ENCODE data around the gene BIRC5. TPM values are rescaled to one million over a fixed set of nuclear protein-coding genes. Genes with fewer than 3 reads are reported as not detected.
A peak's percentile ranks its signal among the peaks of the same experiment; 100 is the strongest.

The BIRC5 gene
- total RNA-seq, 6 donors from 2014 or later = 1.4 to 6.4 (median 3.5) TPM; not detected in 1

DNA sequence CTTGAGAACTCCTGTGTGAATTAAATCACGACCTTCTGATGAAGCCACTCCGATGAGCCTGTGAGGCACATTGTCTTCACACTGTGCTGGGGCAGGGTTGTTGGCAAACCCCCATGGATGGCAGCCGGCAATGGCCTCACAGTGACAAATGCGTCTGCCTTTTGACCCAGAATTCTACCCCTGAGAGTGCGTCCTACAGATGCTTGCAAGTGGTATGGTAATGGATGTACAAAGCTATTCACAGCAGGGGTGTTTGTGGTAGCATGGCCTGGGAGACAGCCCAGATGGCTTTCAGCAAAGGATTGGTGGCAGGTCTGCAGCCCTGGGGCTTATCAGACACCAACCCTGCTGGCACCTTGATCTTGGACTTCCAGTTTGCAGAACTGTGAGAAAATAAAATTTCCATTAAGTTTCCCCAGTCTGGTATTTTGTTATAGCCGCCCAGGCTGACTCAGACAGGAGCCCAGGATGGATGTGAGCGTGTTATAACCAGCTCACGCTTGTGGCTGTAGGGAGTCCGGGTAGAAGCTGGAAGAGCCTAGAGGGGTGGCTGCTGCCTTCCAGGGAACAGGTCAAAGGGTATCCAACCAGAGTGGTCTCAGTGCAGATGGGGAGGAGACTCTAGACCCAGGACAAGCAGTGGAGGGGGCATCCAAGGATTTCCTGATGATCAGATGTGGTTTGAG is 16.8 kb upstream of the BIRC5 start:
- no peak for ATAC-seq (ENCODE audit: low FRiP score in 2 of 2)
- TF ChIP-seq CTCF (IDR thresholded peaks at IDR 0.05) (no peak), POLR2AphosphoS5 (IDR thresholded peaks at IDR 0.05) (no peak), POLR2A (IDR thresholded peaks at IDR 0.05) (no peak), EP300 (IDR thresholded peaks at IDR 0.05) (no peak)
- peaks cover 3 to 9% (median 4%) of the 10 kb centered on the region in 4 donors for H3K4me1 ChIP-seq
- no peak for DNase-seq
- peaks cover 0 to 53% (median 22%) of the 10 kb centered on the region in 4 donors for H3K36me3 ChIP-seq
- no peak overlapping the region for H3K4me3 ChIP-seq
- WGBS, 2 donors = 83 to 93% methylated on average over 7 to 9 of the region's 9 CpGs
- H3K27me3 ChIP-seq = no peaks in the 10 kb centered on the region
- peak overlapping the region; percentile 81 to 90 (median 87) for H3K27ac ChIP-seq
- H3K9me3 ChIP-seq = no peaks in the 10 kb centered on the region

GRCh38 chr17:78200451-78200850 is 13.6 kb upstream of the BIRC5 start:
- peak overlapping the region in 3 of 4 donors; percentile 86 to 90 (median 88) for H3K27ac ChIP-seq
- 89 to 91% methylated on average over 6 of the region's 6 CpGs for WGBS, 2 donors
- H3K36me3 ChIP-seq = peaks cover 0 to 47% (median 16%) of the 10 kb centered on the region in 4 donors
- no peaks in the 10 kb centered on the region for H3K9me3 ChIP-seq
- H3K4me3 ChIP-seq = no peak overlapping the region
- no peaks in the 10 kb centered on the region for H3K27me3 ChIP-seq
- no peak for ATAC-seq (ENCODE audit: low FRiP score in 2 of 2)
- H3K4me1 ChIP-seq = peaks cover 3 to 12% (median 6%) of the 10 kb centered on the region in 4 donors
- TF ChIP-seq CTCF (IDR thresholded peaks at IDR 0.05) (no peak), POLR2AphosphoS5 (IDR thresholded peaks at IDR 0.05) (no peak), EP300 (IDR thresholded peaks at IDR 0.05) (no peak), POLR2A (IDR thresholded peaks at IDR 0.05) (no peak)
- DNase-seq = no peak

- ATAC-seq (ENCODE audit: low FRiP score in 2 of 2) = no peak
- no peak overlapping the region for H3K4me3 ChIP-seq
- H3K36me3 ChIP-seq = peaks cover 0 to 32% (median 5%) of the 10 kb centered on the region in 4 donors
- H3K27ac ChIP-seq = peak overlapping the region in 3 of 4 donors; percentile 60 to 69 (median 67)
- H3K27me3 ChIP-seq = no peaks in the 10 kb centered on the region
- H3K4me1 ChIP-seq = peaks cover 3 to 12% (median 8%) of the 10 kb centered on the region in 4 donors
- no peaks in the 10 kb centered on the region for H3K9me3 ChIP-seq
- WGBS, 2 donors = 63 to 69% methylated on average over 7 of the region's 8 CpGs
- no peak for DNase-seq
- no peak for TF ChIP-seq CTCF (IDR thresholded peaks at IDR 0.05)
- TF ChIP-seq EP300 (IDR thresholded peaks at IDR 0.05) = no peak
- TF ChIP-seq POLR2AphosphoS5 (IDR thresholded peaks at IDR 0.05) = no peak
- TF ChIP-seq POLR2A (IDR thresholded peaks at IDR 0.05) = no peak
Measured at GRCh38 chr17:78202666-78203065, 11.4 kb upstream of the BIRC5 start.

DNA sequence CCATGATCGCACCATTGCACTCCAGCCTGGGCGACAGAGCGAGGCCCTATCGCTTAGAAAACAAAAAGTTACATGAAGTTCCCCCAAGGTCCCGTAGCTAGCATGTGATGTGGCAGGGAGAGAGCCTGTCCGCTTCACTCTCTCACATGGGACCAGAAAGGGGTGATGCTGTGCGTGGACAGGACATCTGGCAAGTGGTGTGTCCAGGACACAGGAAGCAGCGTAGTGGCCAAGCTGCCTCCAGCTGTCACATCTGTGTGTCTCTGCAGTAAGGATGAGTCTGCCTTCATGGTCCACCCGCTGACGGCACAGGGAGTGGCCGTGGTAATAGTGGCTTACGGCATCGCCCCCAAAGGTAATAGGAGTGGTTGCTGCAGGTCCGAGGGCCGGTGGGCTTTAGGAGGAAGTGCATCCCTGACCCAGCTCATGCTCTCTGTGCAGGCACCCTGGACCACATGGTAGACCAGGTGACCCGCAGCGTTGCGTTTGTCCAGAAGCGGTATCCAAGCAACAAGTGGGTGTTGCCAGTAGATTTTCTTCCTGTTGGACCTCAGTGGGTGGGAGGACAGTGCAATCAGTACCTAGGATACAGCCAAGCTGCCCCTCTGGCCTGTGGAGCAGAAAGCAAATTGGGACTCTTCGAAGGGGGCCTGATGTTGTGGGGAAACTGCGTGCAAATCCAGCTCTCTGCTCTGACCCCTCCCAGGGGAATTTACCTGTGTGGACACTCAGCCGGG is 9.5 kb upstream of the BIRC5 start:
- H3K4me1 ChIP-seq = peaks cover 2 to 10% (median 5%) of the 10 kb centered on the region in 4 donors
- H3K4me3 ChIP-seq = no peak overlapping the region
- TF ChIP-seq EP300 (IDR thresholded peaks at IDR 0.05) = no peak
- no peak for TF ChIP-seq CTCF (IDR thresholded peaks at IDR 0.05)
- no peak for TF ChIP-seq POLR2AphosphoS5 (IDR thresholded peaks at IDR 0.05)
- TF ChIP-seq POLR2A (IDR thresholded peaks at IDR 0.05) = no peak
- no peaks in the 10 kb centered on the region for H3K9me3 ChIP-seq
- H3K36me3 ChIP-seq = peaks cover 0 to 29% (median 4%) of the 10 kb centered on the region in 4 donors
- WGBS, 2 donors = 93 to 94% methylated on average over 15 to 22 of the region's 22 CpGs
- DNase-seq (no peak), ATAC-seq (ENCODE audit: low FRiP score in 2 of 2) (peak in 1 of 2 donors; percentile 10)
- no peaks in the 10 kb centered on the region for H3K27me3 ChIP-seq
- H3K27ac ChIP-seq = peak overlapping the region in 1 of 4 donors; percentile 34

Data from upper lobe of left lung (tissue), 6 donors.